HEK293T (cell line): ENCODE measurements around the gene MAGEC1.

Experiments
- BHLHE40 ChIP-seq: fragments of 450-650 bp; IDR thresholded peaks from 2 replicates; pipeline ENCODE4 v1.6.1; 2016; ENCODE audit warnings: mild to moderate bottlenecking, moderate library complexity, borderline replicate concordance
- FOXM1 ChIP-seq: fragments of 450-650 bp; IDR thresholded peaks from 2 replicates; pipeline ENCODE4 v1.6.1; 2017; ENCODE audit warnings: mild to moderate bottlenecking, borderline replicate concordance
- HDGF ChIP-seq: fragments of 450-650 bp; IDR thresholded peaks from 2 replicates; pipeline ENCODE4 v1.6.1; 2017; ENCODE audit warnings: antibody characterized with exemption, borderline replicate concordance
- L3MBTL2 ChIP-seq: fragments of 450-650 bp; conservative IDR thresholded peaks from 2 replicates; pipeline ENCODE4 v1.6.1; 2016; ENCODE audit warnings: mild to moderate bottlenecking
- SP1 ChIP-seq: fragments of 450-650 bp; IDR thresholded peaks from 2 replicates; pipeline ENCODE4 v1.6.1; 2017
- SUZ12 ChIP-seq: fragments of 450-650 bp; IDR thresholded peaks from 2 replicates; pipeline ENCODE4 v1.6.1; 2016; ENCODE audit warnings: mild to moderate bottlenecking

DNA sequence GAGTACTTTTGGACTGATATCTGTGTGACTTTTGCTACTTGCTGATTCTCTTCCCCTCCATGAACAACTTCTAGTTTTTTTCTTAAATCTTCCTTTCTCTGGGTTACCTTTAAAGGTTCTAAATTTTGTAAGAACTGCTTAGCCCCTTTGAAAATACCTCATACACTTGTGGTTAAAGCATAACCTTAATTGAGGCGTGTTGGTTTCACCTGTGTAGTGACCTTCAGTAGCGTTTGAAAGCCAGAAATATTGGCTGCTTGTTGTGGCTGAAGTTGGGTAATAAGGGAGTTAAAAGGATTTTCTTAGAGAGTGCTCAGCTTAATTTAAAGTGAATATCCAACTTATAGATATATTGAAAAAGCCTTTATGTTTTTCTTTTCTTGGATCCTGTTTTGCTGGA, 32.0 kb downstream of the MAGEC1 start:
- TF ChIP-seq BHLHE40 (no peak), SP1 (no peak), FOXM1 (no peak), SUZ12 (no peak), HDGF (no peak), L3MBTL2 (no peak)
